Measurements from ENCODE around the gene ADRB2. TPM values are rescaled to one million over a fixed set of nuclear protein-coding genes. Genes with fewer than 3 reads are reported as not detected.

ADRB2 gene
- polyA plus RNA-seq, 3 donors = 0.34 to 0.40 (median 0.35) TPM

DNA sequence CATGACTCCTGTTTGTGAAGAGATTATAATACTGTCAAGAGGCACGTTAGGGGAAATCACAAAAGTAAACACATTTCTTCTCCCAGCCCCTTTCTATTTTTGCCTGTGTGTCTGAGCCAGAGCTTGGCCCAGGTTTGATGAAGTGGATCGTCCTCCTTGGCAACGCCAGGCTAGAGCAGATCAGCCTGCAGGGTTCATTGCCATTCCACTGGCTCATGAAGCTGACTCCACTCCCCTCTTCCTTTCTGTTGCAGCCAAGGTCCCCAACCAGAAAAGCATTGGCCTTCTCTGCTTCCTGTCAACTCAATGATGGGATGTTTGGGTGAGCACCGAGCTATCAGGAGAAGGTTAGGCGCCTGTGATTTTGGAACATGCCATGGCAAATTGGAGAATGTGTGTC, 3.3 kb downstream of the ADRB2 start:
- DNase-seq (ENCODE audit: low read depth in 3 of 3, low spot score in 2 of 3) = no peak

- no peak for DNase-seq (ENCODE audit: low read depth in 3 of 3, low spot score in 2 of 3)
Measured at GRCh38 chr5:148830211-148830610, 3.8 kb downstream of the ADRB2 start.

GRCh38 chr5:148831590-148832565, 5.5 kb downstream of the ADRB2 start:
- no peak for DNase-seq (ENCODE audit: low read depth in 3 of 3, low spot score in 2 of 3)

DNA sequence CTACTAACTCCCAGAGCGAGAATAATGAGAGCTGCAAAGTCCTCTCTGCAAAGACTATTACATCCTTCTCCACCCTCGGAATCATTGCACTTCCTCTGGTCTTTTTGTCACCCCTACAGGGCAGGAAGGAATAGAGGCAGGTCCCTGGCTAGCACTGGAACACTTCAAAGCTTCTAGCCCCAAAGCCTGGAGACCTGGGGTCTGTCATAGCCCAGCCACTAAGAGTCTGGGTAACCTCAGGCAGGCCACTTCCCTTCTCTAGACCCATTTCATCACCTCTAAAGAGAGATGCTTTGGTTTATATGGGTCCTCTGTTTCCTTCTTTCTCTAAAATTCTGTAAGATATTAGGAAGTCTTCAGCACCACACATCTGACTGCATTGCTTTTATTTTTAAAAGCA, 6.7 kb downstream of the ADRB2 start:
- no peak for DNase-seq (ENCODE audit: low read depth in 3 of 3, low spot score in 2 of 3)

GRCh38 chr5:148833925-148834324, 7.5 kb downstream of the ADRB2 start:
- DNase-seq (ENCODE audit: low read depth in 3 of 3, low spot score in 2 of 3) = no peak

DNA sequence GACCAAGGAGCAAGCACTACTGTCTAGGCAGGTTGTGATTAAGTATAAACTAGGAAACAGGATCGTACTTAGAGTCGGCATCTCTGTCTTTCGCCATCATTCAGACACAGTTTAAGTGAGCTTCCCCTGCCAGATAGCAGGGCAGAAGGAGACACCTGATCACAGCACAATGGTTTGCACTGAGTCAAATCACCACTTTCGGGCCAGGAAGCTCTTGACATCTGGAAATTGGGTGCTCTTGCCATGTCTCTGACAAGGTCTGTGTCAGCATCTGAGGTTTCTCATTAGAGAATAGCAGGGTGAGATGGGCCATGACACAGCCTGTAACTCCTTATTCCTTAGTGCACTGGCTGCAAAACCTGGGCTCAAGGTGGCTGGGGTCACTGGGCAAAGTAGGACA, 8.3 kb downstream of the ADRB2 start:
- no peak for DNase-seq (ENCODE audit: low read depth in 3 of 3, low spot score in 2 of 3)

DNA sequence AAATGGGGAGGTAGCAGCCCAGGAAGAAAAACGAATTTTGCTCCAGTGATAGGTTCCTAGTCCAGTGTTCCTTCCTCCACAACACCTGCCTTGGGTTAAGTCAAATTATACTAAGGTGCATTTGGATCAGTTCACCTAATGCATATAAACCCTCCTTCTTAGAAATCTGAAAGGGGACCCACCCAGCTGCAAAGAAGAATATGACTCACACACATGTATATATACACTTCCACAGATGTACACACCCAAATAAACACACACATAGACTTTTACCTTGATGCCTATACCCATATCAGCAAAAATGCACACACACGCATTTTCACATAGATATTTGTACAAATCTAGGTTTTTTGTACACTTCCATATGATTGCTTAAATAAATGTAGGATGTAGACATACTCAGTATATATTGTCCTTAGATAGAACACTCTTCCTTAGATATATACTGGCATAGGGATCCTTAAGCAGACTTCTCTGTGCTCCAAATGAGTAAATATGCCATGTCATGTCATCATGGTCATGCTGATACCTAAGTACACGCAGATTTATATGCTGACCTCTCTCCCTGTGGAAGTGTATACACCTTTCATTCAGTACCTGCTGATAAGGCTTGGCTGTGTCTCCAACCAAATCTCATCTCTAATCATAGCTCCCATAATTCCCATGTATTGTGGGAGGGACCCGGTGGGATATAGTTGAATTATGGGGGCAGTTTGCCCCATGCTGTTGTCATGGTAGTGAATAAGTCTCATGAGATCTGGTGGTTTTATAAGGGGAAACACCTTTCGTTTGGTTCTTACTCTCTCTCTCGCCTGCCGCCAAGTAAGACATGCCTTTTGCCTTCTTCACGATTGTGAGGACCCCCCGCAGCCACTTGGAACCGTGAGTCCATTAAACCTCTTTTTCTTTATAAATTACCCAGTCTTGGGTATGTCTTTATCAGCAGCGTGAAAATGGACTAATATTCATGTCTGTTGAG, 10.2 kb downstream of the ADRB2 start:
- no peak for DNase-seq (ENCODE audit: low read depth in 3 of 3, low spot score in 2 of 3)

DNA sequence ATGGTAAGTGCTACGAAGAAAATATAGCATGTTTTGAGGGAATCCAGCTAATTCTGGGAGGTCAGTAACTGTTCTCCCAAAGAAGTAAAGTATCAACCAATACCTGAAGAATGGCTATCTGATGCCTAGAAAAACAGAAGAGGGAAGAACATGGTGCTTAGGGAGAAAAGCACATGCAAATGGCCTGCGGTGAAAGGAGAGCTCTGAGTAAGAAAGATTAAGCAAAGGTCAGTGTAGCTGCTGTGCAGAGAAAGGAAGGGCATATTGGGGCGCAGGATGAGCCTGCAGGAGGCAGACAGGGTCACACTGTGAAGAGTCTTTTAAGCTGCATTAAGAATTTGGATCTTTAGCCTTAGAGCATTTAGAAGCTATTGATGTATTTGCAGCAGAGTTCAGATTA, 11.0 kb downstream of the ADRB2 start:
- DNase-seq (ENCODE audit: low read depth in 3 of 3, low spot score in 2 of 3) = no peak

DNA sequence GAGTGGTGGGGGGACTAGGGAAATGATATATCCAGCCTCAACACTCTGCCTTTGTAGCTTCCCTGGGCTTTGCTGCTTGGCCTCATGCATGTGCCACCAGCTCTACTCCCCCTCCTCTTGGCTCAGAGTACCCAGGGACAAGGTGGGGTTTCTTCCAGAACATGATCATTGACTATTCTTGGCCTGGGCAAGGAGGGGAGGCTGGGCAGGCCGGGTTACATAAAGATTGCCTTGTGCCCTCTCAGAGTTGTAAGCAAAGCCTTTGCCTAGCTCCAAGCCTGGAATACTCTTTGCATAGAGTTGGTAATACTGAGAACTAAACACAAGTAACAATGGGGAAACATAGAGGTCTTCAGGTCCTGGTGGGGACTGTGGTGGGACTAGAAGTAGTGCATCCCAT, 11.9 kb downstream of the ADRB2 start:
- DNase-seq (ENCODE audit: low read depth in 3 of 3, low spot score in 2 of 3) = no peak

- no peak for DNase-seq (ENCODE audit: low read depth in 3 of 3, low spot score in 2 of 3)
Measured at GRCh38 chr5:148839960-148840359, 13.5 kb downstream of the ADRB2 start.

GRCh38 chr5:148840531-148840930, 14.1 kb downstream of the ADRB2 start:
- no peak for DNase-seq (ENCODE audit: low read depth in 3 of 3, low spot score in 2 of 3)

- DNase-seq (ENCODE audit: low read depth in 3 of 3, low spot score in 2 of 3) = no peak
Measured at GRCh38 chr5:148841519-148841918, 15.1 kb downstream of the ADRB2 start.

DNA sequence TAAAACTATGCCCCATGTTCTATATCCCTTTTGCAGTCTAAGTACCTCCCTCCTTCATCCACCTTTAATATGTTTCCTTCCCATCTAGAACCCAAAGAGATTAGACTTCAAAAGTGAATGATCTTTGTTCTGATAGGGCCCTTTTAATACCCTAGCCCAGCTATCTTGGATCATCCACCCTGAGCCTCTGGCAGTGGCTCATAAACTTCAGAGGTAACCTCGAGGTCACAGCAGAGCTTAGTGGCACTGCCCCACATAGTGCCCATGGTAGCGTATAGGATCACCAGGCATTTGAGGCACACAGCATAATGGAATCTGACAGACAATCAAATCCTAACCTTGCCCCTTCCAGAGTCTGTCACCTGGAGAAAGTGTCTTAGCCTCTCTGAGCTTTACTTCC, 15.8 kb downstream of the ADRB2 start:
- DNase-seq (ENCODE audit: low read depth in 3 of 3, low spot score in 2 of 3) = no peak

DNA sequence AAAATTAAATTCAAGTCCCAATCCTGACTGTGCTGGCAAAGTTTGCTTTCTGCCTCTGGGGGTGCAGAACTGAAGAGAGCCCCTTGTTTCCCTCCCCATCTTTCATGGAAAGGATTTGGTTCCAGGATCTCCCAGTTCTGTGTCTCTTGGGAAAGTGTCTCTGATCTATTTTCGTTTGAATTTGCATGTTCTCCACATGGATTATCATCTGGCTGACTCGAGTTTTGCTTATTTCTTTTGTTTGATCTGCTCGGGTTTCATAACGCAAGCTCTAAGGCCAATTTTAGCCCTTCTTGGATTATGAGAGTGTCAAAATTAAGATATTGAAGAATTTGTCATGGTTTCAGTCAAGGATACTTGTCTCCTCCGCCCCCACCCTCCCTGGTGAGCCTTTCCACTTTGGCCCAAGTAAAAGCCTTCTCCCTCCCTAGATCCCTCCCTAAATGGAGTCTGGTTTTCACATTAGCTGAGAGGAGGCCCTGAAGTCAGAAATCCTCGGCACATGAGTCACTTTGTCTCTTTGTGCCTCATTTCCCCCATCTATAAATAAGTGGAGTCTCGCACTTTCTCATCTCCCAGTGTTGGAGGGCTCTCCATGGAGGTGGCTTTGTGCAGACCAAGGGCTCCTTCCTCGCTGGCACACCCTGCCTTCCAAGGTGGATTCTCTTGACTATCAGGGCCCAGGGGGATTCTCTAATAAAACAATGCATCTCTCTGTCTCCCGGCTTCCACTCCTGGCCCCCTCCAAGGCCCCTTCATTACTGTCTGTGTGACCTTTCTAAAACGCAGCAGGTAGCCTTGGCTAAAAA, 17.3 kb downstream of the ADRB2 start:
- no peak for DNase-seq (ENCODE audit: low read depth in 3 of 3, low spot score in 2 of 3)

DNA sequence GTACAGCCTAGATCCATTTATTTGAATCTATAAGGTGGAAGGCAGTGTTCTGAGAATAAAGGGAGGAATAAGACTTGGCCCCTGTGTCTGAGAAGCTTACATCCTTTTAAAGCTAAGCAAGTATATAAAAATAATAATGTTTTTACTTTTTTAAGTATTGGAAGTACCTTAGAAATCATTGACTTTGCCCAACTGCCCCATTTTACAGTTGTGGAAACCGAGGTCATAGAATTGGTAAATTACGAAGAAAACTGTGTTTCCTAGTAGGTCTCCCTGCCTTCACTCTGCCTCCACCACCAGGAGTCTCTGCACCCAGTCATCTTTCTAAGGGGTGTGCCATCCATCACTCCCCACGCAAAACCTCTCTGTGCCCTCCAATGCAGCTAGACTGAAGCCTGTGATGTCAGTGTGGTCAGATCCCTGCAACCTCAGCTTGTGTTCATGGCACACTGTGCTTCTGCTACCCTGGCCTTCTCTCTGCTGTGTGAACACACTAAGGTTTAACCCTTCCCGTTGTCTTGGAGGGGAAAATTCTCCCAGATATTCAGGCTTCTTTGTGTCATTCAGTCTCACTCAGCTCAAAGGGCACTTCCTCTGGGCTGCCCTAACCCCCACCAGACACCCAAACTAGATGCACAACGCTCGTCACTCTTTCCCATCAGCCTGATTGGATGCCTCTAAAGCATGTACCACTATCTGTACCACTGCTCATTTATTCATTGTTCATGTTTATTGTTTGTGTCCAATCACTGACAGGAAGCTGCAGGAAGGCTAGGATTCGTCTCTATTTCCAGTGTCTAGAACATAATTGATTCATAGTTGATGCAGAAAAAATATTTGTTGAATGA, 18.2 kb downstream of the ADRB2 start:
- DNase-seq (ENCODE audit: low read depth in 3 of 3, low spot score in 2 of 3) = no peak

GRCh38 chr5:148846930-148847329, 20.5 kb downstream of the ADRB2 start:
- DNase-seq (ENCODE audit: low read depth in 3 of 3, low spot score in 2 of 3) = no peak

- DNase-seq (ENCODE audit: low read depth in 3 of 3, low spot score in 2 of 3) = no peak
Measured at GRCh38 chr5:148847456-148847855, 21.0 kb downstream of the ADRB2 start.

GRCh38 chr5:148848393-148849031, 22.1 kb downstream of the ADRB2 start:
- no peak for DNase-seq (ENCODE audit: low read depth in 3 of 3, low spot score in 2 of 3)

GRCh38 chr5:148849461-148849860, 23.1 kb downstream of the ADRB2 start:
- no peak for DNase-seq (ENCODE audit: low read depth in 3 of 3, low spot score in 2 of 3)
